K562 (cell line): ENCODE measurements around the gene NRXN2. TPM values are rescaled to one million over a fixed set of nuclear protein-coding genes. Genes with fewer than 3 reads are reported as not detected.

Experiments used
- BDP1 ChIP-seq: IDR thresholded peaks from 3 replicates; pipeline ENCODE4 v1.6.1; 2011; ENCODE audit not compliant: insufficient read length, insufficient read depth
- CSDE1 ChIP-seq, 2 experiments: fragments of 450-650 bp; IDR thresholded peaks; 2 replicates each; pipeline ENCODE4 v1.6.1; 2016; ENCODE audit warnings: mild to moderate bottlenecking in 1 of 2
- CXXC5 ChIP-seq: fragments of 250-450 bp; sonication (Bioruptor Pico); IDR thresholded peaks from 2 replicates; pipeline ENCODE4 v1.8.0; 2022; ENCODE audit warnings: inconsistent platforms, mild to moderate bottlenecking, moderate library complexity
- HDAC6 ChIP-seq: IDR thresholded peaks from 2 replicates; pipeline ENCODE4 v1.6.1; 2012; ENCODE audit warnings: low read depth, mild to moderate bottlenecking, control low read depth, inconsistent platforms, low read length, moderate library complexity
- IFI16 ChIP-seq: fragments of 250-450 bp; sonication (Bioruptor Pico); IDR thresholded peaks from 2 replicates; pipeline ENCODE4 v2.1.2; 2022; ENCODE audit warnings: mild to moderate bottlenecking, inconsistent platforms
- NFXL1 ChIP-seq: fragments of 450-650 bp; formaldehyde crosslinking; IDR thresholded peaks from 2 replicates; pipeline ENCODE4 v1.4.0; 2021; ENCODE audit warnings: mild to moderate bottlenecking
- NRF1 ChIP-seq, 2 experiments: fragments of 450-650 bp; IDR thresholded peaks in 1 of 2; conservative IDR thresholded peaks in 1 of 2; 2 replicates each; pipeline ENCODE4 v1.6.1; 2014; ENCODE audit warnings: mild to moderate bottlenecking in 2 of 2
- SMARCE1 ChIP-seq: fragments of 450-650 bp; IDR thresholded peaks from 2 replicates; pipeline ENCODE4 v1.7.1; 2016; ENCODE audit warnings: mild to moderate bottlenecking
- XRCC5 ChIP-seq: fragments of 200-400 bp; formaldehyde crosslinking; IDR thresholded peaks from 2 replicates; pipeline ENCODE4 v1.6.1; 2017; ENCODE audit warnings: low read depth, mild to moderate bottlenecking, low read length
- ZNF23 ChIP-seq: fragments of 250-450 bp; sonication (Bioruptor Pico); IDR thresholded peaks from 2 replicates; pipeline ENCODE4 v1.4.0; 2020; ENCODE audit warnings: mild to moderate bottlenecking
- ZNF561 ChIP-seq: fragments of 450-650 bp; formaldehyde crosslinking; conservative IDR thresholded peaks from 2 replicates; pipeline ENCODE4 v1.4.0; 2020; ENCODE audit warnings: mild to moderate bottlenecking, moderate library complexity
- ZNF77 ChIP-seq: fragments of 250-450 bp; sonication (Bioruptor Pico); IDR thresholded peaks from 2 replicates; pipeline ENCODE4 v1.5.0; 2020
- polyA plus RNA-seq, 8 experiments: library from polyadenylated mRNA; depleted of rRNA in 4 of 8; stranded (reverse) in 5 of 8; unstranded in 3 of 8; fragments of >200 nt; fragmentation: Nextera tagmentation in 2 of 8; fragmentation: Illumina TruSeq in 1 of 8; extraction: Ambion mirVana in 2 of 8; extraction: Trizol in 1 of 8; gene quantifications; 2 replicates each; pipeline versions ENCODE4 v1.2.1 to v1.2.3, GENCODE V29; 2011 to 2014; ENCODE audit warnings: inconsistent platforms in 1 of 8, missing spikeins in 1 of 8
- total RNA-seq, 7 experiments: library from RNA; depleted of rRNA in 6 of 7; stranded (reverse); fragments of >200 nt in 6 of 7; fragmentation: Illumina TruSeq in 2 of 7; extraction: Trizol in 2 of 7; gene quantifications; 2 replicates each; pipeline versions ENCODE4 v1.2.1 to v1.2.3, GENCODE V29; 2011 to 2021; ENCODE audit warnings: low replicate concordance in 1 of 7
- TF ChIP-seq, protein P1 (sequence below): sonication (generic); formaldehyde crosslinking; IDR thresholded peaks from 2 replicates; pipeline ENCODE4 v1.8.0; 2022; ENCODE audit warnings: mild to moderate bottlenecking, missing genetic modification reagents
- TF ChIP-seq, protein P2 (sequence below): fragments of 450-650 bp; IDR thresholded peaks from 2 replicates; pipeline ENCODE4 v1.6.1; 2016; ENCODE audit warnings: mild to moderate bottlenecking
- TF ChIP-seq, protein P3 (sequence below): fragments of 450-650 bp; IDR thresholded peaks from 2 replicates; pipeline ENCODE4 v1.6.1; 2017; ENCODE audit warnings: antibody characterized with exemption
- TF ChIP-seq, protein P4 (sequence below), 2 experiments: fragments of 450-650 bp; formaldehyde crosslinking in 1 of 2; IDR thresholded peaks; 2 replicates each; pipeline versions ENCODE4 v1.4.0 to v1.6.1; 2014 to 2020; ENCODE audit warnings: mild to moderate bottlenecking in 2 of 2, borderline replicate concordance in 1 of 2, low read depth in 1 of 2

NRXN2 gene
- total and polyA plus RNA-seq, 9 of the 15 experiments (the other 6 are each of a cell fraction or from before 2014, with no cell fraction given): 0.07 to 0.47 (median 0.15) TPM; not detected in 4

DNA sequence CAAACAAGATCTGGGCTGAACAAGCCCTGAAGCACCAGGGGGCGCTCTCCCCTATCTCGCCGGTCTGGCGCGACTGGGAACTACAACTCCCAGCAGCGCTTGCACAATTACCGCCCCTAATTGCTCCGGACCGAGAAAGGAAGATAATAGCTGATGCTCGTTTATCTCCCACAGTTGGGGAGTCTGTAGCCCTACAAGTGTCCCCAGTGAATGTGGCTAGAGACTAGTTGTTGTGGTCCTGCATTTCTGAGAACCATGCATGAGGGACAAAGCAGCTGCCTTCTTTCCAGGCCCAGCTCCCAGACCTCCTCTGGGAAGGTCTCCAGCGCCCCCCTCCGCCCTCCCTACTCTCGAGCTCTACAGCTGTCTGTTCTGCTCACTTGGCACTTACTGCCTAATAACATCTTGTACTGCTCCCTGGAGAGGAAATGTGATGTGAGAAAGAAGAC, 34.4 kb downstream of the NRXN2 start (continued):
- TF ChIP-seq CXXC5 (CRISPR knock-in tag): peak; percentile 72
- TF ChIP-seq, protein P1, sequence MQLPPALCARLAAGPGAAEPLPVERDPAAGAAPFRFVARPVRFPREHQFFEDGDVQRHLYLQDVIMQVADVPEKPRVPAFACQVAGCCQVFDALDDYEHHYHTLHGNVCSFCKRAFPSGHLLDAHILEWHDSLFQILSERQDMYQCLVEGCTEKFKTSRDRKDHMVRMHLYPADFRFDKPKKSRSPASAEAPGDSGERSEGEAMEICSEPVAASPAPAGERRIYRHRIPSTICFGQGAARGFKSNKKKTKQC (CRISPR knock-in tag): no peak
- no peak for TF ChIP-seq HDAC6
- TF ChIP-seq, protein P2, sequence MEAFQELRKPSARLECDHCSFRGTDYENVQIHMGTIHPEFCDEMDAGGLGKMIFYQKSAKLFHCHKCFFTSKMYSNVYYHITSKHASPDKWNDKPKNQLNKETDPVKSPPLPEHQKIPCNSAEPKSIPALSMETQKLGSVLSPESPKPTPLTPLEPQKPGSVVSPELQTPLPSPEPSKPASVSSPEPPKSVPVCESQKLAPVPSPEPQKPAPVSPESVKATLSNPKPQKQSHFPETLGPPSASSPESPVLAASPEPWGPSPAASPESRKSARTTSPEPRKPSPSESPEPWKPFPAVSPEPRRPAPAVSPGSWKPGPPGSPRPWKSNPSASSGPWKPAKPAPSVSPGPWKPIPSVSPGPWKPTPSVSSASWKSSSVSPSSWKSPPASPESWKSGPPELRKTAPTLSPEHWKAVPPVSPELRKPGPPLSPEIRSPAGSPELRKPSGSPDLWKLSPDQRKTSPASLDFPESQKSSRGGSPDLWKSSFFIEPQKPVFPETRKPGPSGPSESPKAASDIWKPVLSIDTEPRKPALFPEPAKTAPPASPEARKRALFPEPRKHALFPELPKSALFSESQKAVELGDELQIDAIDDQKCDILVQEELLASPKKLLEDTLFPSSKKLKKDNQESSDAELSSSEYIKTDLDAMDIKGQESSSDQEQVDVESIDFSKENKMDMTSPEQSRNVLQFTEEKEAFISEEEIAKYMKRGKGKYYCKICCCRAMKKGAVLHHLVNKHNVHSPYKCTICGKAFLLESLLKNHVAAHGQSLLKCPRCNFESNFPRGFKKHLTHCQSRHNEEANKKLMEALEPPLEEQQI: no peak
- no peak for TF ChIP-seq IFI16 (CRISPR knock-in tag)
- TF ChIP-seq ZNF23 (CRISPR knock-in tag): no peak
- TF ChIP-seq, protein P3, sequence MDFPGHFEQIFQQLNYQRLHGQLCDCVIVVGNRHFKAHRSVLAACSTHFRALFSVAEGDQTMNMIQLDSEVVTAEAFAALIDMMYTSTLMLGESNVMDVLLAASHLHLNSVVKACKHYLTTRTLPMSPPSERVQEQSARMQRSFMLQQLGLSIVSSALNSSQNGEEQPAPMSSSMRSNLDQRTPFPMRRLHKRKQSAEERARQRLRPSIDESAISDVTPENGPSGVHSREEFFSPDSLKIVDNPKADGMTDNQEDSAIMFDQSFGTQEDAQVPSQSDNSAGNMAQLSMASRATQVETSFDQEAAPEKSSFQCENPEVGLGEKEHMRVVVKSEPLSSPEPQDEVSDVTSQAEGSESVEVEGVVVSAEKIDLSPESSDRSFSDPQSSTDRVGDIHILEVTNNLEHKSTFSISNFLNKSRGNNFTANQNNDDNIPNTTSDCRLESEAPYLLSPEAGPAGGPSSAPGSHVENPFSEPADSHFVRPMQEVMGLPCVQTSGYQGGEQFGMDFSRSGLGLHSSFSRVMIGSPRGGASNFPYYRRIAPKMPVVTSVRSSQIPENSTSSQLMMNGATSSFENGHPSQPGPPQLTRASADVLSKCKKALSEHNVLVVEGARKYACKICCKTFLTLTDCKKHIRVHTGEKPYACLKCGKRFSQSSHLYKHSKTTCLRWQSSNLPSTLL: no peak
- peak; percentile 96 for TF ChIP-seq XRCC5
- TF ChIP-seq NFXL1 (CRISPR knock-in tag): no peak
- TF ChIP-seq, protein P4, sequence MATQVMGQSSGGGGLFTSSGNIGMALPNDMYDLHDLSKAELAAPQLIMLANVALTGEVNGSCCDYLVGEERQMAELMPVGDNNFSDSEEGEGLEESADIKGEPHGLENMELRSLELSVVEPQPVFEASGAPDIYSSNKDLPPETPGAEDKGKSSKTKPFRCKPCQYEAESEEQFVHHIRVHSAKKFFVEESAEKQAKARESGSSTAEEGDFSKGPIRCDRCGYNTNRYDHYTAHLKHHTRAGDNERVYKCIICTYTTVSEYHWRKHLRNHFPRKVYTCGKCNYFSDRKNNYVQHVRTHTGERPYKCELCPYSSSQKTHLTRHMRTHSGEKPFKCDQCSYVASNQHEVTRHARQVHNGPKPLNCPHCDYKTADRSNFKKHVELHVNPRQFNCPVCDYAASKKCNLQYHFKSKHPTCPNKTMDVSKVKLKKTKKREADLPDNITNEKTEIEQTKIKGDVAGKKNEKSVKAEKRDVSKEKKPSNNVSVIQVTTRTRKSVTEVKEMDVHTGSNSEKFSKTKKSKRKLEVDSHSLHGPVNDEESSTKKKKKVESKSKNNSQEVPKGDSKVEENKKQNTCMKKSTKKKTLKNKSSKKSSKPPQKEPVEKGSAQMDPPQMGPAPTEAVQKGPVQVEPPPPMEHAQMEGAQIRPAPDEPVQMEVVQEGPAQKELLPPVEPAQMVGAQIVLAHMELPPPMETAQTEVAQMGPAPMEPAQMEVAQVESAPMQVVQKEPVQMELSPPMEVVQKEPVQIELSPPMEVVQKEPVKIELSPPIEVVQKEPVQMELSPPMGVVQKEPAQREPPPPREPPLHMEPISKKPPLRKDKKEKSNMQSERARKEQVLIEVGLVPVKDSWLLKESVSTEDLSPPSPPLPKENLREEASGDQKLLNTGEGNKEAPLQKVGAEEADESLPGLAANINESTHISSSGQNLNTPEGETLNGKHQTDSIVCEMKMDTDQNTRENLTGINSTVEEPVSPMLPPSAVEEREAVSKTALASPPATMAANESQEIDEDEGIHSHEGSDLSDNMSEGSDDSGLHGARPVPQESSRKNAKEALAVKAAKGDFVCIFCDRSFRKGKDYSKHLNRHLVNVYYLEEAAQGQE (IDR thresholded peaks at IDR 0.05; ENCODE audit: borderline replicate concordance): peak; percentile 79
- TF ChIP-seq, protein P4 (CRISPR knock-in tag; IDR thresholded peaks at IDR 0.05; ENCODE audit: low read depth): no peak
- no peak for TF ChIP-seq ZNF77 (CRISPR knock-in tag)
- TF ChIP-seq NRF1 (conservative IDR thresholded peaks at IDR 0.05 in 1 of 2, IDR thresholded peaks at IDR 0.05 in 1 of 2): 0 out of 4 replicates have a peak, but pooled peaks of 1 of the 2 experiments have one; percentile 32
- no peak for TF ChIP-seq SMARCE1
- no peak for TF ChIP-seq CSDE1 (IDR thresholded peaks at IDR 0.05)
- no peak for TF ChIP-seq ZNF561 (CRISPR knock-in tag)
- TF ChIP-seq BDP1: no peak
